A549 (cell line): ENCODE data around the gene OSBPL8.
A peak's percentile ranks its signal among the peaks of the same experiment; 100 is the strongest.

Experiments used
- CTCF ChIP-seq: fragments of >200 bp; sonication (Bioruptor Twin); formaldehyde crosslinking; IDR thresholded peaks from 3 replicates; pipeline ENCODE4 v1.5.1; 2016
- EP300 ChIP-seq, 2 experiments: fragments of >200 bp; sonication (Bioruptor Twin); formaldehyde crosslinking; IDR thresholded peaks; 2 replicates in 1 of 2; 3 replicates in 1 of 2; pipeline ENCODE4 v1.6.1; 2016 to 2017
- POLR2A ChIP-seq: IDR thresholded peaks from 2 replicates; pipeline ENCODE4 v1.6.1; 2012; ENCODE audit warnings: mild to moderate bottlenecking, low read length
- RNF2 ChIP-seq: fragments of 200-600 bp; sonication (generic); IDR thresholded peaks from 2 replicates; pipeline ENCODE4 v1.6.1; 2016; ENCODE audit warnings: low read depth, mild to moderate bottlenecking, antibody characterized with exemption, moderate library complexity, borderline replicate concordance

DNA sequence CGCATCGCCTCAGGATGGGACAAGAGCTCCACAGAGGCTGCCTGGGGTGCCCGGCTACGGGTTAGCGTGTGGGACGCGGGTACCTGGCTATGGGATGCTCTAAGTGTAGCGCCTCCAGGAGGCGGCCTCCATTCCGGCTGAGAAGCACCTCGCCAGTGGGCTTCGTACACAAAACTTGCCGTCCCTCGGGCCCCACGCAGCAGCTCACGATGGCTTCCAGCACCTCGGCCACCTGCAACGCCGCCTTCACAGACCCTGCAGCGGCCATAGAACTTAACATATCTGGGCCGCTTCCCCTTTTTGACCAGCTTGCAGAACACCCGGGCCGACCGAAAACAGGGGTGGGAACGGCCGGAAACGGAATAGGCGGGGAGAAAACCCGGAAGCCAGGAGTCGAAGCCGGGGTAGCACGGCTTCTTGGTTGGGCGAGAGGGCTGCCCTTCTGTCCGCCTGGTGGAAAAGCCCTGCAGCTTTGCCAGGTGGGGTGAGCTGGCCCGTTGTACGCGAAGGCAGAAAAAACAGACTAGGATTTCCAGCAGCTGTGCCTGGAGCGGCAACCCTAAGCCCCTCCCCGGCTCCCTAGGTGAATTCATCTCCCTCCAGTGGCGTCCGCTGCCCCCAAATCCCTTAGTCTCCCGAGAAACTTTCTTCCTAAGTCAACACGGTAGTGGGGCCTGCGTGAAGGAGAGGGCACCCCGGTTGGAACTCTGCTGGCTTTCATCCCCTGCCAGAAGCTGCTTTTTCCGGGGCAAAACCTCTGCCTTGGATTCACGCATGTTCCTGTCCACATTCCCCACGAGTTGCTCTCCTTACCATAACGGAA lies 211.3 kb downstream of the OSBPL8 start, which contains the start of gene BBS10:
- TF ChIP-seq POLR2A = peak; percentile 87
- TF ChIP-seq CTCF = peak; percentile 64
- TF ChIP-seq RNF2 = no peak
- no peak for TF ChIP-seq EP300 (IDR thresholded peaks at IDR 0.05)
